ENCODE results near the gene MLIP.
"Not testable (repeated sequence)": the region's sequence is repeated elsewhere in the genome, so short reads cannot be mapped to it uniquely, and the experiment has no call there.

The MLIP gene

GRCh38 chr6:54196905-54197304 is 85.7 kb downstream of the MLIP start:
- Mint-ChIP-seq H3K4me1 (ENCODE audit: low read depth) (peaks cover 16% of the 10 kb centered on the region), H3K9me3 (peaks cover 9% of the 10 kb centered on the region), H3K27ac (no peak overlapping the region), H3K36me3 (ENCODE audit: low read depth) (no peaks in the 10 kb centered on the region), H3K4me3 (no peak overlapping the region), H3K27me3 (no peaks in the 10 kb centered on the region)
- intact Hi-C loops (cut with micrococcal nuclease) = no loop called here

- Mint-ChIP-seq H3K27ac (no peak overlapping the region), H3K36me3 (ENCODE audit: low read depth) (no peaks in the 10 kb centered on the region), H3K4me1 (ENCODE audit: low read depth) (peaks cover 16% of the 10 kb centered on the region), H3K27me3 (no peaks in the 10 kb centered on the region), H3K9me3 (peaks cover 9% of the 10 kb centered on the region), H3K4me3 (no peak overlapping the region)
- intact Hi-C loops (cut with micrococcal nuclease) = no loop called here
Measured at GRCh38 chr6:54198134-54198533, 86.9 kb downstream of the MLIP start.

GRCh38 chr6:54203474-54204035 is 92.3 kb downstream of the MLIP start:
- H3K4me3 Mint-ChIP-seq; H3K4me1 Mint-ChIP-seq (ENCODE audit: low read depth); H3K9me3 Mint-ChIP-seq; H3K36me3 Mint-ChIP-seq (ENCODE audit: low read depth); intact Hi-C loops (cut with micrococcal nuclease); H3K27ac Mint-ChIP-seq; H3K27me3 Mint-ChIP-seq: not testable (repeated sequence)

- intact Hi-C loops (cut with micrococcal nuclease) = no loop called here
- no peaks in the 10 kb centered on the region for H3K9me3 Mint-ChIP-seq
- peaks cover 3% of the 10 kb centered on the region for H3K27me3 Mint-ChIP-seq
- H3K4me3 Mint-ChIP-seq = no peak overlapping the region
- H3K4me1 Mint-ChIP-seq (ENCODE audit: low read depth) = no peaks in the 10 kb centered on the region
- H3K27ac Mint-ChIP-seq = no peak overlapping the region
- H3K36me3 Mint-ChIP-seq (ENCODE audit: low read depth) = no peaks in the 10 kb centered on the region
Measured at GRCh38 chr6:54204921-54205591, 93.8 kb downstream of the MLIP start.

- intact Hi-C loops (cut with micrococcal nuclease) = no loop called here
- peaks cover 3% of the 10 kb centered on the region for H3K27me3 Mint-ChIP-seq
- H3K4me1 Mint-ChIP-seq (ENCODE audit: low read depth) = no peaks in the 10 kb centered on the region
- no peak overlapping the region for H3K27ac Mint-ChIP-seq
- no peaks in the 10 kb centered on the region for H3K36me3 Mint-ChIP-seq (ENCODE audit: low read depth)
- H3K4me3 Mint-ChIP-seq = no peak overlapping the region
- H3K9me3 Mint-ChIP-seq = no peaks in the 10 kb centered on the region
Measured at GRCh38 chr6:54206510-54206909, 95.3 kb downstream of the MLIP start.

GRCh38 chr6:54209983-54210382 is 98.7 kb downstream of the MLIP start:
- H3K9me3 Mint-ChIP-seq = not testable (repeated sequence)

GRCh38 chr6:54214286-54214685 is 103.0 kb downstream of the MLIP start:
- no peak overlapping the region for H3K27ac Mint-ChIP-seq

More at GRCh38 chr6:54209983-54210382, 98.7 kb downstream of the MLIP start:
- H3K27ac Mint-ChIP-seq; intact Hi-C loops (cut with micrococcal nuclease); H3K27me3 Mint-ChIP-seq; H3K36me3 Mint-ChIP-seq (ENCODE audit: low read depth); H3K4me3 Mint-ChIP-seq; H3K4me1 Mint-ChIP-seq (ENCODE audit: low read depth): not testable (repeated sequence)

GRCh38 chr6:54216336-54216735 is 105.1 kb downstream of the MLIP start:
- Mint-ChIP-seq H3K27me3 (peaks cover 2% of the 10 kb centered on the region), H3K27ac (no peak overlapping the region), H3K4me3 (no peak overlapping the region), H3K4me1 (ENCODE audit: low read depth) (peaks cover 6% of the 10 kb centered on the region), H3K9me3 (no peaks in the 10 kb centered on the region), H3K36me3 (ENCODE audit: low read depth) (no peaks in the 10 kb centered on the region)
- intact Hi-C loops (cut with micrococcal nuclease) = no loop called here

More at GRCh38 chr6:54214286-54214685, 103.0 kb downstream of the MLIP start:
- Mint-ChIP-seq H3K9me3 (no peaks in the 10 kb centered on the region), H3K27me3 (peaks cover 2% of the 10 kb centered on the region), H3K4me3 (no peak overlapping the region), H3K4me1 (ENCODE audit: low read depth) (peaks cover 6% of the 10 kb centered on the region), H3K36me3 (ENCODE audit: low read depth) (no peaks in the 10 kb centered on the region)
- intact Hi-C loops (cut with micrococcal nuclease) = no loop called here

GRCh38 chr6:54217018-54217417 is 105.8 kb downstream of the MLIP start:
- Mint-ChIP-seq H3K4me1 (ENCODE audit: low read depth) (peaks cover 6% of the 10 kb centered on the region), H3K4me3 (no peak overlapping the region), H3K36me3 (ENCODE audit: low read depth) (no peaks in the 10 kb centered on the region), H3K27me3 (peaks cover 2% of the 10 kb centered on the region), H3K27ac (no peak overlapping the region), H3K9me3 (no peaks in the 10 kb centered on the region)
- intact Hi-C loops (cut with micrococcal nuclease) = no loop called here

- Mint-ChIP-seq H3K9me3 (peaks cover 5% of the 10 kb centered on the region), H3K4me3 (no peak overlapping the region), H3K36me3 (ENCODE audit: low read depth) (no peaks in the 10 kb centered on the region), H3K27me3 (no peaks in the 10 kb centered on the region), H3K4me1 (ENCODE audit: low read depth) (peaks cover under 1% of the 10 kb centered on the region), H3K27ac (no peak overlapping the region)
- intact Hi-C loops (cut with micrococcal nuclease) = no loop called here
Measured at GRCh38 chr6:54222217-54222616, 111.0 kb downstream of the MLIP start.

GRCh38 chr6:54232703-54233102 is 121.5 kb downstream of the MLIP start:
- Mint-ChIP-seq H3K4me3 (no peak overlapping the region), H3K27ac (no peak overlapping the region), H3K27me3 (no peaks in the 10 kb centered on the region), H3K36me3 (ENCODE audit: low read depth) (no peaks in the 10 kb centered on the region), H3K4me1 (ENCODE audit: low read depth) (no peaks in the 10 kb centered on the region), H3K9me3 (no peaks in the 10 kb centered on the region)
- intact Hi-C loops (cut with micrococcal nuclease) = no loop called here

- no peaks in the 10 kb centered on the region for H3K27me3 Mint-ChIP-seq
- H3K36me3 Mint-ChIP-seq (ENCODE audit: low read depth) = no peaks in the 10 kb centered on the region
- no peak overlapping the region for H3K4me3 Mint-ChIP-seq
- H3K27ac Mint-ChIP-seq = no peak overlapping the region
- intact Hi-C loops (cut with micrococcal nuclease) = no loop called here
- no peaks in the 10 kb centered on the region for H3K9me3 Mint-ChIP-seq
- H3K4me1 Mint-ChIP-seq (ENCODE audit: low read depth) = no peaks in the 10 kb centered on the region
Measured at GRCh38 chr6:54234539-54234938, 123.3 kb downstream of the MLIP start.

GRCh38 chr6:54236984-54237383 is 125.7 kb downstream of the MLIP start:
- H3K27me3 Mint-ChIP-seq = no peaks in the 10 kb centered on the region
- H3K4me1 Mint-ChIP-seq (ENCODE audit: low read depth) = no peaks in the 10 kb centered on the region
- intact Hi-C loops (cut with micrococcal nuclease) = no loop called here
- no peaks in the 10 kb centered on the region for H3K9me3 Mint-ChIP-seq
- H3K36me3 Mint-ChIP-seq (ENCODE audit: low read depth) = no peaks in the 10 kb centered on the region
- no peak overlapping the region for H3K4me3 Mint-ChIP-seq
- no peak overlapping the region for H3K27ac Mint-ChIP-seq

GRCh38 chr6:54238396-54238795 is 127.2 kb downstream of the MLIP start:
- intact Hi-C loops (cut with micrococcal nuclease) = no loop called here
- Mint-ChIP-seq H3K27ac (no peak overlapping the region), H3K4me3 (no peak overlapping the region), H3K4me1 (ENCODE audit: low read depth) (no peaks in the 10 kb centered on the region), H3K9me3 (no peaks in the 10 kb centered on the region), H3K27me3 (no peaks in the 10 kb centered on the region), H3K36me3 (ENCODE audit: low read depth) (no peaks in the 10 kb centered on the region)

GRCh38 chr6:54243699-54244098 is 132.5 kb downstream of the MLIP start:
- intact Hi-C loops (cut with micrococcal nuclease) = no loop called here
- Mint-ChIP-seq H3K4me1 (ENCODE audit: low read depth) (no peaks in the 10 kb centered on the region), H3K9me3 (no peaks in the 10 kb centered on the region), H3K27ac (no peak overlapping the region), H3K27me3 (no peaks in the 10 kb centered on the region), H3K4me3 (no peak overlapping the region), H3K36me3 (ENCODE audit: low read depth) (no peaks in the 10 kb centered on the region)

Data from dendritic cell treated with granulocyte-macrophage colony-stimulating factor and Interleukin-4, amounts not matched to agents 40 ng/mL and 50 ng/mL, for 4 days (primary cell).